Measurements from ENCODE around the gene SYTL4.

Gene SYTL4

GRCh38 chrX:100649550-100650356 lies 82.2 kb downstream of the SYTL4 start:
- Mint-ChIP-seq H3K27ac (no peak overlapping the region), H3K27me3 (no peaks in the 10 kb centered on the region), H3K4me3 (no peak overlapping the region), H3K36me3 (ENCODE audit: insufficient read depth) (no peaks in the 10 kb centered on the region), H3K4me1 (ENCODE audit: low read depth in 2 of 2) (no peaks in the 10 kb centered on the region), H3K9me3 (no peaks in the 10 kb centered on the region)
- DNase-seq (no peak), ATAC-seq (replicated peaks) (no peak)

- Mint-ChIP-seq H3K4me3 (no peak overlapping the region), H3K27me3 (peaks cover 6 to 9% of the 10 kb centered on the region in 2 donors), H3K4me1 (ENCODE audit: low read depth in 2 of 2) (no peaks in the 10 kb centered on the region), H3K9me3 (no peaks in the 10 kb centered on the region), H3K36me3 (ENCODE audit: insufficient read depth) (no peaks in the 10 kb centered on the region), H3K27ac (no peak overlapping the region)
- ATAC-seq (replicated peaks) = no peak
- DNase-seq = no peak
Measured at GRCh38 chrX:100648458-100649417, 83.2 kb downstream of the SYTL4 start.

DNA sequence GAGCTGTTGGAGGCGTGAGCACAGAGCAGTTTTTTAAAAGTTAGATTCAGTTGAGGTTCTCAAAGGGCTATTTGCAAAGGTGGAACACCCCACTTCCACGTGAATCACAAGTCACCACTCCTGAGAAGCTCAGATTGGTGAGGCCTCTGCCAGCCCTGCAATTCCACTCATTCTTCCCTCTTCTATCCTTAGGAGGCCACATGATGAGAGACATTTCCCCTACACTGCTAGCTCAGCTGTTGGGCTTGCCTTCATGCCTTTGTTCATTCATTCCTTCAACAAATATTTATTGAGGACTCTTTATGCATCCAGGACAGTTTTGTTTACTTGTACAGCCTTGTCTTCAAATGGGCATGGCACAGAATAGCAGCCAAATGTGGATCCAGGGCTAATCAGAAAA lies 84.2 kb downstream of the SYTL4 start:
- DNase-seq (no peak), ATAC-seq (replicated peaks) (no peak)
- no peak overlapping the region for H3K27ac Mint-ChIP-seq
- no peaks in the 10 kb centered on the region for H3K4me1 Mint-ChIP-seq (ENCODE audit: low read depth in 2 of 2)
- no peak overlapping the region for H3K4me3 Mint-ChIP-seq
- H3K36me3 Mint-ChIP-seq (ENCODE audit: insufficient read depth) = no peaks in the 10 kb centered on the region
- peaks cover 6 to 11% of the 10 kb centered on the region in 2 donors for H3K27me3 Mint-ChIP-seq
- no peaks in the 10 kb centered on the region for H3K9me3 Mint-ChIP-seq

GRCh38 chrX:100647095-100647494 lies 84.8 kb downstream of the SYTL4 start:
- no peak overlapping the region for H3K4me3 Mint-ChIP-seq
- no peaks in the 10 kb centered on the region for H3K4me1 Mint-ChIP-seq (ENCODE audit: low read depth in 2 of 2)
- H3K9me3 Mint-ChIP-seq = no peaks in the 10 kb centered on the region
- no peak for ATAC-seq (replicated peaks)
- no peak overlapping the region for H3K27ac Mint-ChIP-seq
- no peaks in the 10 kb centered on the region for H3K36me3 Mint-ChIP-seq (ENCODE audit: insufficient read depth)
- peaks cover 6 to 11% of the 10 kb centered on the region in 2 donors for H3K27me3 Mint-ChIP-seq
- DNase-seq = no peak

DNA sequence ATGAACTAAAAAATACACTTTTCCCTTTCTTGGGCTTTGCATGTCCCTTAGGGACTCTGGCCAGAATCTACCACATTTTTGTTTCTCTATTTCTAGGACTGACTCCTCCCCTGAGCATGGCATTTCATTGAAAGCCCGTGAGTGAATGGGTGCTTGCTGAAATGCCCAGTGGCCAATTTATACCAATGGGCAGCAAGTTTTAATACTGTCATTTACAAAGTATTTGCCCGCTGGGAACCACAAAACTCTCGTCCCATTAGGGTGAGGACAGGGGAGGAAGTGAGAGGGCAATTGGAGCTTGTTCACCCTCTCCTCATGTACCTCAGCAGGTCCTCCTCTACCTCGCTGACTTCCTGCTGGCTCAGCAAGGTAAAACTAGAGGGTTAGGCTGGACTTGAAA lies 86.8 kb downstream of the SYTL4 start:
- Mint-ChIP-seq H3K27ac (no peak overlapping the region), H3K9me3 (no peaks in the 10 kb centered on the region), H3K36me3 (ENCODE audit: insufficient read depth) (no peaks in the 10 kb centered on the region), H3K4me1 (ENCODE audit: low read depth in 2 of 2) (no peaks in the 10 kb centered on the region), H3K27me3 (peaks cover 14 to 21% of the 10 kb centered on the region in 2 donors), H3K4me3 (no peak overlapping the region)
- DNase-seq (no peak), ATAC-seq (replicated peaks) (no peak)

- ATAC-seq (replicated peaks) = no peak
- Mint-ChIP-seq H3K27me3 (peaks cover 21 to 30% of the 10 kb centered on the region in 2 donors), H3K27ac (no peak within 1 kb of the TSS)
Measured at GRCh38 chrX:100643956-100644860, 87.7 kb downstream of the SYTL4 start, which contains the start of gene SRPX2. SRPX2 (plus strand) TSS chrX:100644199; CDS start chrX:100646323, 2,124 bp downstream.

GRCh38 chrX:100643212-100643611 lies 88.7 kb downstream of the SYTL4 start:
- ATAC-seq (replicated peaks) (no peak), DNase-seq (no peak)
- Mint-ChIP-seq H3K27ac (no peak overlapping the region), H3K27me3 (peaks cover 21 to 31% of the 10 kb centered on the region in 2 donors), H3K4me1 (ENCODE audit: low read depth in 2 of 2) (no peaks in the 10 kb centered on the region), H3K36me3 (ENCODE audit: insufficient read depth) (no peaks in the 10 kb centered on the region), H3K4me3 (no peak overlapping the region), H3K9me3 (no peaks in the 10 kb centered on the region)

More at GRCh38 chrX:100643956-100644860, 87.7 kb downstream of the SYTL4 start, which contains the start of gene SRPX2:
- no peak for DNase-seq
- Mint-ChIP-seq H3K4me3 (no peak within 1 kb of the TSS), H3K9me3 (no peaks in the 10 kb centered on the region), H3K4me1 (ENCODE audit: low read depth in 2 of 2) (no peaks in the 10 kb centered on the region), H3K36me3 (ENCODE audit: insufficient read depth) (no peaks in the 10 kb centered on the region)

DNA sequence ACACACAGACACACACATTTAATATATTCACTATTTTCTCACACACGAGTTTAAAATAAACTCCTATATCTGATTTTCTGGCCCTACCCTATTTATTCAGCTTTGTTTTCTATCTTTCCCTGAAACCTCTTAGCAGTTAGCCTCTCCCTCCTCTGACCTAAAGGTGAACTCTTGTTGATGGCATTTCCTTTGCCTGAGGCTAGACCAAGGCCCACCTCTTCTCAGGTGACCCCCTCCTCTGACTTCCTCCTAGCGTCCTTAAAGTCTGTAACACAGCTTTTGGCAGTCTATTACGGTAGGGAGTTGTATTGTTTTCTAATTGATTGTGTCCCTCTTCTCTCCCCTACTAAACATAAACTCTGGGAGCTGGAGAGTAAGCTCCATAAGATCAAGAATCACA lies 89.6 kb downstream of the SYTL4 start:
- Mint-ChIP-seq H3K4me3 (no peak overlapping the region), H3K27me3 (peaks cover 21 to 31% of the 10 kb centered on the region in 2 donors), H3K4me1 (ENCODE audit: low read depth in 2 of 2) (no peaks in the 10 kb centered on the region), H3K27ac (no peak overlapping the region), H3K36me3 (ENCODE audit: insufficient read depth) (no peaks in the 10 kb centered on the region), H3K9me3 (no peaks in the 10 kb centered on the region)
- ATAC-seq (replicated peaks) (no peak), DNase-seq (no peak)

DNA sequence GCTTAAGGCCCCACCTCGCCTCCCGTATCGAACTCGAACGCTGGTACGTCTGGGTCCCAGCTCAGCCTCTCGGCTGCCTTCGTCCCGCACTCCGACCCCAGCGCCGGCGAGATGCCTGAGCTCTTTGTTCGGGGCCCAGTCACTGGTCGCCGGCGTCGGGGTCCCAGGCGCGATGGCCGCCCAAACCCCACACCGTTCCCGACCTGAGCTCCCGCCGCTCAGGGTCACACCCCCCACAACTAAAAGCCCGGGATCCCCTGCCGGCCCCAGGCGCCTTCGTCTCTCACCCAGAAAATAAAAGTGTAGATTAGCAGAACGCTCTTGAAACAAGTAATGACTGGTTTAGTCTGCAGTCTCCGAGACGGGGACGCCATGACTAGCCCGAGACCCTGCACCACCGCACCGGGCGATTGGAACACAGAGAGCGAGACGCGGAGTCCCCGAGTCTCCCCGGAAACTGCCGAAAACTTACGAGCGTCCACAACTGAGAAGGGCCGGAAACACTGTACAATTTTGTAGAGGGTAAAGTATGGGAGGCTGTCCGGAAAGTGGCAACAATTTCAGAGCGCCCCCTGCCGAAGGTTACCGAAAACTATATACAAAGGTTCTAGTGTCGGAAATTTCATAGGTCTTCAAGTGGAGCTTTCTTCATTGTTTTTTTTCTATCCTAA lies 95.5 kb downstream of the SYTL4 start, which contains the start of gene TSPAN6:
TSS of gene TSPAN6 (minus strand) at position 486 of the 671 bp plus-strand sequence. CDS start at position 374, 112 bp downstream.
- no peaks in the 10 kb centered on the region for H3K9me3 Mint-ChIP-seq
- H3K36me3 Mint-ChIP-seq (ENCODE audit: insufficient read depth) = peaks cover 6% of the 10 kb centered on the region
- H3K27me3 Mint-ChIP-seq = peaks cover 11 to 21% of the 10 kb centered on the region in 2 donors
- H3K27ac Mint-ChIP-seq = peak within 1 kb of the TSS; percentile 26 to 81
- H3K4me1 Mint-ChIP-seq (ENCODE audit: low read depth in 2 of 2) = peaks cover 0 to 3% of the 10 kb centered on the region in 2 donors
- H3K4me3 Mint-ChIP-seq = peak within 1 kb of the TSS; percentile 80 to 86
- ATAC-seq (replicated peaks) (peak; percentile 98), DNase-seq (peak; percentile 40 to 47 (median 45))

DNA sequence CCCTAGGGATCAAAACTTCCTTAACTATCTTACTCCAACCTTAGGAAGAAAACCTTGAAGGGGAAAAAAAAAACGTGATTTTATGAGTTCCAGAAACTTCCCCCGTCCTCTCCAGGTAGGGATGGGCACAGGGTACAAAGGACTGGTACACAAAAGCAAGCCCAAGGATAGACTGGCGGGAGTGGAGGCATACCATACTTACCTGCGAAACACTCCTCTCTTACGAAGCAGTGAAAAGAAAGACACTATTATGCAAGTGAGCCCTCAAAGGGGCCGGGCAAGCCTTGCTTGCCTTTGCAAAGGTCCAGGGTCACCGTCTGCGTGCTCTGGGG lies 96.0 kb downstream of the SYTL4 start:
- Mint-ChIP-seq H3K27me3 (peaks cover 7 to 16% of the 10 kb centered on the region in 2 donors), H3K27ac (peak overlapping the region; percentile 26 to 81), H3K9me3 (no peaks in the 10 kb centered on the region), H3K4me3 (peak overlapping the region; percentile 80 to 86), H3K36me3 (ENCODE audit: insufficient read depth) (peaks cover 6% of the 10 kb centered on the region), H3K4me1 (ENCODE audit: low read depth in 2 of 2) (peaks cover 0 to 3% of the 10 kb centered on the region in 2 donors)
- ATAC-seq (replicated peaks) (no peak), DNase-seq (no peak)

- Mint-ChIP-seq H3K27me3 (peaks cover 7 to 15% of the 10 kb centered on the region in 2 donors), H3K36me3 (ENCODE audit: insufficient read depth) (peaks cover 6% of the 10 kb centered on the region), H3K4me1 (ENCODE audit: low read depth in 2 of 2) (peaks cover 0 to 3% of the 10 kb centered on the region in 2 donors), H3K27ac (no peak overlapping the region), H3K9me3 (no peaks in the 10 kb centered on the region), H3K4me3 (no peak overlapping the region)
- DNase-seq (no peak), ATAC-seq (replicated peaks) (no peak)
Measured at GRCh38 chrX:100635040-100635439, 96.9 kb downstream of the SYTL4 start.

GRCh38 chrX:100625985-100626491 lies 105.9 kb downstream of the SYTL4 start:
- DNase-seq (no peak), ATAC-seq (replicated peaks) (peak; percentile 40)
- Mint-ChIP-seq H3K36me3 (ENCODE audit: insufficient read depth) (no peaks in the 10 kb centered on the region), H3K4me3 (no peak overlapping the region), H3K9me3 (no peaks in the 10 kb centered on the region), H3K27me3 (no peaks in the 10 kb centered on the region), H3K4me1 (ENCODE audit: low read depth in 2 of 2) (peaks cover 0 to 3% of the 10 kb centered on the region in 2 donors), H3K27ac (no peak overlapping the region)

Data from effector memory CD8-positive, alpha-beta T cell (primary cell).